HG03045 (cell line): ENCODE data around the gene ADGRA1.
"Not testable (repeated sequence)": the region's sequence is repeated elsewhere in the genome, so short reads cannot be mapped to it uniquely, and the experiment has no call there.

Experiments used
- ATAC-seq: cut with Tn5 transposase; IDR thresholded peaks from one replicate; pipeline ENCODE4 v1.9.1; 2021; ENCODE audit warnings: mild to moderate bottlenecking, moderate library complexity; ENCODE audit not compliant: unreplicated experiment

ADGRA1 gene

GRCh38 chr10:133087679-133088178 is at the start of gene ADGRA1:
TSS of gene ADGRA1 (plus strand) at chr10:133087924. CDS start at chr10:133088910, 986 bp downstream.
- no peak for ATAC-seq

- ATAC-seq = no peak
Observed at GRCh38 chr10:133038036-133038823, 49.5 kb upstream of the ADGRA1 start.

- no peak for ATAC-seq
Observed at GRCh38 chr10:133039107-133039802, 48.5 kb upstream of the ADGRA1 start.

GRCh38 chr10:133039803-133040165 is 47.9 kb upstream of the ADGRA1 start:
- ATAC-seq = no peak

- ATAC-seq = no peak
Observed at GRCh38 chr10:133040198-133040597, 47.5 kb upstream of the ADGRA1 start.

- no peak for ATAC-seq
Observed at GRCh38 chr10:133041101-133041500, 46.6 kb upstream of the ADGRA1 start.

GRCh38 chr10:133042061-133042460 is 45.7 kb upstream of the ADGRA1 start:
- no peak for ATAC-seq

GRCh38 chr10:133042816-133043215 is 44.9 kb upstream of the ADGRA1 start:
- ATAC-seq = no peak

- ATAC-seq = no peak
Observed at GRCh38 chr10:133043541-133044225, 44.0 kb upstream of the ADGRA1 start.

GRCh38 chr10:133044401-133044811 is 43.3 kb upstream of the ADGRA1 start:
- ATAC-seq = no peak

GRCh38 chr10:133045556-133046389 is 42.0 kb upstream of the ADGRA1 start:
- no peak for ATAC-seq

- ATAC-seq = no peak
Observed at GRCh38 chr10:133046390-133046765, 41.3 kb upstream of the ADGRA1 start.

- no peak for ATAC-seq
Observed at GRCh38 chr10:133047526-133048123, 40.1 kb upstream of the ADGRA1 start.

GRCh38 chr10:133048266-133048665 is 39.5 kb upstream of the ADGRA1 start:
- no peak for ATAC-seq

GRCh38 chr10:133048926-133049325 is 38.8 kb upstream of the ADGRA1 start:
- ATAC-seq = no peak

- ATAC-seq = no peak
Observed at GRCh38 chr10:133049639-133050038, 38.1 kb upstream of the ADGRA1 start.

GRCh38 chr10:133050371-133050770 is 37.4 kb upstream of the ADGRA1 start:
- ATAC-seq = no peak

GRCh38 chr10:133052076-133052475 is 35.6 kb upstream of the ADGRA1 start:
- no peak for ATAC-seq

GRCh38 chr10:133053527-133054133 is 34.1 kb upstream of the ADGRA1 start:
- not testable (repeated sequence) for ATAC-seq

GRCh38 chr10:133055470-133055869 is 32.3 kb upstream of the ADGRA1 start:
- no peak for ATAC-seq
